ENCODE measurements around the gene ZCCHC17. TPM values are rescaled to one million over a fixed set of nuclear protein-coding genes. Genes with fewer than 3 reads are reported as not detected.

ZCCHC17 gene, protein sequence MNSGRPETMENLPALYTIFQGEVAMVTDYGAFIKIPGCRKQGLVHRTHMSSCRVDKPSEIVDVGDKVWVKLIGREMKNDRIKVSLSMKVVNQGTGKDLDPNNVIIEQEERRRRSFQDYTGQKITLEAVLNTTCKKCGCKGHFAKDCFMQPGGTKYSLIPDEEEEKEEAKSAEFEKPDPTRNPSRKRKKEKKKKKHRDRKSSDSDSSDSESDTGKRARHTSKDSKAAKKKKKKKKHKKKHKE
- total RNA-seq (2014; rRNA removed; shearing (Covaris generic)) = 30.1 and 37.4 TPM in 2 replicates
- total RNA-seq (2022) = 33.8 and 34.7 TPM in 2 replicates
- percentile 75 among the genes with signal in this experiment for Bru-seq, nascent RNA
- BruChase-seq, experiment 1, labeled RNA remaining after a 6-hour chase = percentile 79 among the genes with signal in this experiment
- BruChase-seq, experiment 2, labeled RNA remaining after a 2-hour chase = percentile 74 among the genes with signal in this experiment
- long read RNA-seq, transcript ZCCHC17-204 (9 exons, 1,705 nt) = minor isoform, 6 of 128 reads
- long read RNA-seq, transcript ZCCHC17-201 (8 exons, 1,605 nt) = major isoform, 91 of 128 reads
- long read RNA-seq, transcript ZCCHC17-202 (8 exons, 1,730 nt) = minor isoform, 7 of 128 reads
- long read RNA-seq, partial matches to known transcripts = 4 of 128 reads
- long read RNA-seq, other reads (novel, unspliced or antisense) = 20 of 128 reads

DNA sequence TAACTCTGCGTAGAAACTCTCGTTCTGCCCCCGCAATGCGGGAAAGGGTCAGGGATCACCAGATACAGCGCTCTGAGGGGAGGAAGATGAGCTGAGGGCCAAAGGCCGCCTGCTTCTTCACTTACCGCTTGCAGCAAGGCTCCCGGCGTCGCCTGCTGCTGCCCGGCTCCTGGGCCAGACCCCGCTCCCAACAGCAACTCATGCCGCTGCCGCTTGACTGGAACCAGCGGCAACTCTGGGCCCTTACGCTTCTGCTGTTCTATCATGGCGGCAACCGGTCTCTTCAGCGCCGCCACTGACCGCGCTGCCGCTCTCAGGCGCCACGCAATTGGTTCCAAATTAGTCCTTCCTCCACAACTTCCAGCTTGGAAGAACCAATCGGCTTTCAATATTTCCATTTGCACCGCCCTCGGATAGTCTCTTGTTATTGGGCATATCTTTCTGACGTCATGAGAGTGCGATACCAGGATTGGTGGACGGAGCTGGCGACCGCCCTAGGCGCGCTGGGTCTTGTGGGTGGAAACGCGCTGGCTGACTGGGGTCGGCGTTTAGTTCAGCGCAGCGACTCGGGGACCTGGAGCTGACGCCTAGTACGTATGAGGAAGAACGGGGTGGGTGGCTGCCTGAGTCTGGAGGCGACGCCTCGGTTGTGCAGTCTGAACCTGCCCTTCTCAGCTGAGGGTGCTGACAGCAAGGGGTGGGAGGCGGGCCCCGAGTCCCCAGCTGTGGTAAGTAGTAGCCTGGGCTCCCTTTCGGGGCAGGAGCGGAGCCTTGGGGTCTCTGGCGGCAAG lies at the start of gene ZCCHC17, which contains the start of gene SNRNP40:
Gene ZCCHC17, plus strand, starts transcription at position 547 of the 791 bp plus-strand sequence. CDS start 13,067 bp downstream, outside the sequence.
Gene SNRNP40, minus strand, starts transcription at position 303 of the 791 bp plus-strand sequence. Its CDS starts 37 bp downstream, at position 266.
- H3K9me3 ChIP-seq (ENCODE audit: low read length) = no peaks in the 10 kb centered on the region
- DNase-seq (ENCODE audit: low spot score) = peak; percentile 99
- CTCF ChIA-PET (ENCODE audit: unreplicated experiment) = interaction anchor here (0.6 kb wide), 1 partner anchor 128 kb away, joined by 3 read pairs; no protein-coding TSS in a partner anchor
- TF ChIP-seq, protein P1, sequence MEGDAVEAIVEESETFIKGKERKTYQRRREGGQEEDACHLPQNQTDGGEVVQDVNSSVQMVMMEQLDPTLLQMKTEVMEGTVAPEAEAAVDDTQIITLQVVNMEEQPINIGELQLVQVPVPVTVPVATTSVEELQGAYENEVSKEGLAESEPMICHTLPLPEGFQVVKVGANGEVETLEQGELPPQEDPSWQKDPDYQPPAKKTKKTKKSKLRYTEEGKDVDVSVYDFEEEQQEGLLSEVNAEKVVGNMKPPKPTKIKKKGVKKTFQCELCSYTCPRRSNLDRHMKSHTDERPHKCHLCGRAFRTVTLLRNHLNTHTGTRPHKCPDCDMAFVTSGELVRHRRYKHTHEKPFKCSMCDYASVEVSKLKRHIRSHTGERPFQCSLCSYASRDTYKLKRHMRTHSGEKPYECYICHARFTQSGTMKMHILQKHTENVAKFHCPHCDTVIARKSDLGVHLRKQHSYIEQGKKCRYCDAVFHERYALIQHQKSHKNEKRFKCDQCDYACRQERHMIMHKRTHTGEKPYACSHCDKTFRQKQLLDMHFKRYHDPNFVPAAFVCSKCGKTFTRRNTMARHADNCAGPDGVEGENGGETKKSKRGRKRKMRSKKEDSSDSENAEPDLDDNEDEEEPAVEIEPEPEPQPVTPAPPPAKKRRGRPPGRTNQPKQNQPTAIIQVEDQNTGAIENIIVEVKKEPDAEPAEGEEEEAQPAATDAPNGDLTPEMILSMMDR (conservative IDR thresholded peaks at IDR 0.05; ENCODE audit: low read length) = 0 out of 2 replicates have a peak, but pooled peaks have one; percentile 39
- no peak for TF ChIP-seq EZH2phosphoT487 (IDR thresholded peaks at IDR 0.05; ENCODE audit: borderline replicate concordance, low read depth, low read length)
- POLR2A ChIA-PET = interaction anchor here (0.6 to 1.5 kb wide), 9 partner anchors 11 to 232 kb away, joined by 3 to 9 read pairs (median 3); no protein-coding TSS in a partner anchor
- peak within 1 kb of the TSS; percentile 53 for H2AFZ ChIP-seq (ENCODE audit: low read length)
- no peaks in the 10 kb centered on the region for H4K20me1 ChIP-seq (ENCODE audit: insufficient read depth, low read length)
- peak within 1 kb of the TSS; percentile 90 for H3K4me3 ChIP-seq (ENCODE audit: low read depth, low read length, poor library complexity, severe bottlenecking)
- intact Hi-C loops (cut with micrococcal nuclease; ENCODE audit: unreplicated experiment) = loop anchor here (2.0 kb wide), 1 partner anchor 126 kb away; no protein-coding TSS in a partner anchor
- no TSS peak for BruUV-seq (replicated peaks)
- H3K36me3 ChIP-seq (ENCODE audit: insufficient read depth, low read length) = peaks cover 35% of the 10 kb centered on the region
- peak within 1 kb of the TSS; percentile 96 for H3K4me2 ChIP-seq (ENCODE audit: low read length)
- H3K79me2 ChIP-seq (ENCODE audit: insufficient read depth, low read depth, low read length) = peaks cover 75% of the 10 kb centered on the region
- peak within 1 kb of the TSS; percentile 67 for H3K27ac ChIP-seq (ENCODE audit: low read depth, low read length, poor library complexity, severe bottlenecking)
- no peaks in the 10 kb centered on the region for H3K9me2 ChIP-seq (ENCODE audit: insufficient read depth, low read length)
- peaks cover 25% of the 10 kb centered on the region for H3K4me1 ChIP-seq (ENCODE audit: insufficient read depth, low read length, poor library complexity, severe bottlenecking)

DNA sequence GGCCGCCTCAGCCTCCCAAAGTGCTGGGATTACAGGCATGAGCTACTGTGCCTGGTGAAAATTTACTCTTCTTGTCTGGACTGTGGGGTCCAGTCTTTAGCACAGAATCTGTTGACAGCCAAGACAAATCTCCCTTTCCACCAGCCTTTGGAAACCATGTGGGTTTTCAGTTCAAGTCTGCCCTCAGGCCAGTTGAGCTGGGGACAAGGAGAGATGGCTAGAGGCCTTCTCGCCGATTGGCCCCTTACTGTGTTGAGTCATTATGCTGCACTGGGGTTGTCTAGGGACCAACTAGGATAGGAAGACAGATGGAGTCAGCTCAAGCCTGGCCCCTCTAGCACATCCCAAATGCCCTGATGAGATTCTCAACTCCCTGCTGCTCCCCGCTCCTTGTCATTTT lies 48.6 kb upstream of the ZCCHC17 start:
- no peaks in the 10 kb centered on the region for H4K20me1 ChIP-seq (ENCODE audit: insufficient read depth, low read length)
- no peak overlapping the region for H2AFZ ChIP-seq (ENCODE audit: low read length)
- H3K27ac ChIP-seq (ENCODE audit: low read depth, low read length, poor library complexity, severe bottlenecking) = no peak overlapping the region
- H3K36me3 ChIP-seq (ENCODE audit: insufficient read depth, low read length) = no peaks in the 10 kb centered on the region
- ChIA-PET CTCF (ENCODE audit: unreplicated experiment) (no interaction called here), POLR2A (no interaction called here)
- H3K79me2 ChIP-seq (ENCODE audit: insufficient read depth, low read depth, low read length) = no peaks in the 10 kb centered on the region
- H3K9me2 ChIP-seq (ENCODE audit: insufficient read depth, low read length) = no peaks in the 10 kb centered on the region
- TF ChIP-seq EZH2phosphoT487 (IDR thresholded peaks at IDR 0.05; ENCODE audit: borderline replicate concordance, low read depth, low read length) = no peak
- TF ChIP-seq, protein P1 (conservative IDR thresholded peaks at IDR 0.05; ENCODE audit: low read length) = no peak
- no peak overlapping the region for H3K4me2 ChIP-seq (ENCODE audit: low read length)
- H3K4me3 ChIP-seq (ENCODE audit: low read depth, low read length, poor library complexity, severe bottlenecking) = no peak overlapping the region
- no peak for DNase-seq (ENCODE audit: low spot score)
- H3K4me1 ChIP-seq (ENCODE audit: insufficient read depth, low read length, poor library complexity, severe bottlenecking) = no peaks in the 10 kb centered on the region
- no TSS peak for BruUV-seq (replicated peaks)
- no peaks in the 10 kb centered on the region for H3K9me3 ChIP-seq (ENCODE audit: low read length)
- intact Hi-C loops (cut with micrococcal nuclease; ENCODE audit: unreplicated experiment) = no loop called here

Data from OCI-LY7 (cell line).